Measurements from ENCODE around the gene FUCA1. TPM values are rescaled to one million over a fixed set of nuclear protein-coding genes. Genes with fewer than 3 reads are reported as not detected.

The FUCA1 gene
- total and polyA plus RNA-seq, 10 of the 15 experiments (the other 5 are each of a cell fraction or from before 2014, with no cell fraction given): 33.3 to 117 (median 52.6) TPM

DNA sequence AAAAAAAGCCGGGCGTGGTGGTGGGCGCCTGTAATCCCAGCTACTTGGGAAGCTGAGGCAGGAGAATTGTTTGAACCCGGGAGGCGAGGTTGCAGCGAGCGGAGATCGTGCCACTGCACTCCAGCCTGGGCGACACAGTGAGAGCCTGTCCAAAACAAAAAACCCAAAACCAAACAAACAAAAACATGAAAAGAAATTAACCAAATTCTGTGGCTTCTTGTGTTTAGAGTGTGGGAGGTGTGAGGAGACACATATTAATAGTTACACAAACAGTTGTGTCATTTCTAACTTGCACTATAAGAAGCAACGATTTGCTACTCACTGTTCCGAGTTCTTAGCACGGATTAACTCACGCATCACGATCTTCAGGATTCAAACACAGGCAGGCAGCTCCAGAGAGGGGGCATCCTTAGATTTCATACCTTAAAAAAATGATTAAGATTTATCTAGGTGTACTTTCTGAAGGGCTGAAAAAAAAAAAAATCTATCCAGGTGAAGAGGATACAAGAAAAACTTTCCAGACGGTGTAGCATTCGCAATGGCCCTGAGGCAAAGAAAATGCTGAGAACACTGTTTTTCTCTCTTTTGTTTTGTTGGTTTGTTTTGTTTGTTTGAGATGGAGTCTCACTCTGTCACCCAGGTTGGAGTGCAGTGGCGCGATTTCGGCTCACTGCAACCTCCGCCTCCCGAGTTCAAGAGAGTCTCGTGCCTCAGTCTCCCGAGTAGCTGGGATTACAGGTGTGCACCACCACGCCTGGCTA lies 42.1 kb downstream of the FUCA1 start (continued):
- 0 out of 2 replicates have a peak, but pooled peaks have one; percentile 14 for TF ChIP-seq PAX5 (IDR thresholded peaks at IDR 0.05; ENCODE audit: borderline replicate concordance, low read depth, low read length)
- TF ChIP-seq ZNF274 (IDR thresholded peaks at IDR 0.05; ENCODE audit: insufficient read depth, insufficient read length): no peak
- TF ChIP-seq, protein P1, sequence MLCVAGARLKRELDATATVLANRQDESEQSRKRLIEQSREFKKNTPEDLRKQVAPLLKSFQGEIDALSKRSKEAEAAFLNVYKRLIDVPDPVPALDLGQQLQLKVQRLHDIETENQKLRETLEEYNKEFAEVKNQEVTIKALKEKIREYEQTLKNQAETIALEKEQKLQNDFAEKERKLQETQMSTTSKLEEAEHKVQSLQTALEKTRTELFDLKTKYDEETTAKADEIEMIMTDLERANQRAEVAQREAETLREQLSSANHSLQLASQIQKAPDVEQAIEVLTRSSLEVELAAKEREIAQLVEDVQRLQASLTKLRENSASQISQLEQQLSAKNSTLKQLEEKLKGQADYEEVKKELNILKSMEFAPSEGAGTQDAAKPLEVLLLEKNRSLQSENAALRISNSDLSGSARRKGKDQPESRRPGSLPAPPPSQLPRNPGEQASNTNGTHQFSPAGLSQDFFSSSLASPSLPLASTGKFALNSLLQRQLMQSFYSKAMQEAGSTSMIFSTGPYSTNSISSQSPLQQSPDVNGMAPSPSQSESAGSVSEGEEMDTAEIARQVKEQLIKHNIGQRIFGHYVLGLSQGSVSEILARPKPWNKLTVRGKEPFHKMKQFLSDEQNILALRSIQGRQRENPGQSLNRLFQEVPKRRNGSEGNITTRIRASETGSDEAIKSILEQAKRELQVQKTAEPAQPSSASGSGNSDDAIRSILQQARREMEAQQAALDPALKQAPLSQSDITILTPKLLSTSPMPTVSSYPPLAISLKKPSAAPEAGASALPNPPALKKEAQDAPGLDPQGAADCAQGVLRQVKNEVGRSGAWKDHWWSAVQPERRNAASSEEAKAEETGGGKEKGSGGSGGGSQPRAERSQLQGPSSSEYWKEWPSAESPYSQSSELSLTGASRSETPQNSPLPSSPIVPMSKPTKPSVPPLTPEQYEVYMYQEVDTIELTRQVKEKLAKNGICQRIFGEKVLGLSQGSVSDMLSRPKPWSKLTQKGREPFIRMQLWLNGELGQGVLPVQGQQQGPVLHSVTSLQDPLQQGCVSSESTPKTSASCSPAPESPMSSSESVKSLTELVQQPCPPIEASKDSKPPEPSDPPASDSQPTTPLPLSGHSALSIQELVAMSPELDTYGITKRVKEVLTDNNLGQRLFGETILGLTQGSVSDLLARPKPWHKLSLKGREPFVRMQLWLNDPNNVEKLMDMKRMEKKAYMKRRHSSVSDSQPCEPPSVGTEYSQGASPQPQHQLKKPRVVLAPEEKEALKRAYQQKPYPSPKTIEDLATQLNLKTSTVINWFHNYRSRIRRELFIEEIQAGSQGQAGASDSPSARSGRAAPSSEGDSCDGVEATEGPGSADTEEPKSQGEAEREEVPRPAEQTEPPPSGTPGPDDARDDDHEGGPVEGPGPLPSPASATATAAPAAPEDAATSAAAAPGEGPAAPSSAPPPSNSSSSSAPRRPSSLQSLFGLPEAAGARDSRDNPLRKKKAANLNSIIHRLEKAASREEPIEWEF (IDR thresholded peaks at IDR 0.05; ENCODE audit: insufficient replicate concordance, low read depth, low read length): no peak
- TF ChIP-seq, protein P2, sequence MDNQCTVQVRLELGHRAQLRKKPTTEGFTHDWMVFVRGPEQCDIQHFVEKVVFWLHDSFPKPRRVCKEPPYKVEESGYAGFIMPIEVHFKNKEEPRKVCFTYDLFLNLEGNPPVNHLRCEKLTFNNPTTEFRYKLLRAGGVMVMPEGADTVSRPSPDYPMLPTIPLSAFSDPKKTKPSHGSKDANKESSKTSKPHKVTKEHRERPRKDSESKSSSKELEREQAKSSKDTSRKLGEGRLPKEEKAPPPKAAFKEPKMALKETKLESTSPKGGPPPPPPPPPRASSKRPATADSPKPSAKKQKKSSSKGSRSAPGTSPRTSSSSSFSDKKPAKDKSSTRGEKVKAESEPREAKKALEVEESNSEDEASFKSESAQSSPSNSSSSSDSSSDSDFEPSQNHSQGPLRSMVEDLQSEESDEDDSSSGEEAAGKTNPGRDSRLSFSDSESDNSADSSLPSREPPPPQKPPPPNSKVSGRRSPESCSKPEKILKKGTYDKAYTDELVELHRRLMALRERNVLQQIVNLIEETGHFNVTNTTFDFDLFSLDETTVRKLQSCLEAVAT (IDR thresholded peaks at IDR 0.05): peak; percentile 78
- no peak for TF ChIP-seq SP1 (IDR thresholded peaks at IDR 0.05; ENCODE audit: low read depth, low read length)
- TF ChIP-seq TAF1 (IDR thresholded peaks at IDR 0.05; ENCODE audit: borderline replicate concordance, low read depth, low read length): peak; percentile 47; the same call in 1 of the 2 replicates
- no peak for TF ChIP-seq NR2C1 (IDR thresholded peaks at IDR 0.05)
- TF ChIP-seq, protein P3, sequence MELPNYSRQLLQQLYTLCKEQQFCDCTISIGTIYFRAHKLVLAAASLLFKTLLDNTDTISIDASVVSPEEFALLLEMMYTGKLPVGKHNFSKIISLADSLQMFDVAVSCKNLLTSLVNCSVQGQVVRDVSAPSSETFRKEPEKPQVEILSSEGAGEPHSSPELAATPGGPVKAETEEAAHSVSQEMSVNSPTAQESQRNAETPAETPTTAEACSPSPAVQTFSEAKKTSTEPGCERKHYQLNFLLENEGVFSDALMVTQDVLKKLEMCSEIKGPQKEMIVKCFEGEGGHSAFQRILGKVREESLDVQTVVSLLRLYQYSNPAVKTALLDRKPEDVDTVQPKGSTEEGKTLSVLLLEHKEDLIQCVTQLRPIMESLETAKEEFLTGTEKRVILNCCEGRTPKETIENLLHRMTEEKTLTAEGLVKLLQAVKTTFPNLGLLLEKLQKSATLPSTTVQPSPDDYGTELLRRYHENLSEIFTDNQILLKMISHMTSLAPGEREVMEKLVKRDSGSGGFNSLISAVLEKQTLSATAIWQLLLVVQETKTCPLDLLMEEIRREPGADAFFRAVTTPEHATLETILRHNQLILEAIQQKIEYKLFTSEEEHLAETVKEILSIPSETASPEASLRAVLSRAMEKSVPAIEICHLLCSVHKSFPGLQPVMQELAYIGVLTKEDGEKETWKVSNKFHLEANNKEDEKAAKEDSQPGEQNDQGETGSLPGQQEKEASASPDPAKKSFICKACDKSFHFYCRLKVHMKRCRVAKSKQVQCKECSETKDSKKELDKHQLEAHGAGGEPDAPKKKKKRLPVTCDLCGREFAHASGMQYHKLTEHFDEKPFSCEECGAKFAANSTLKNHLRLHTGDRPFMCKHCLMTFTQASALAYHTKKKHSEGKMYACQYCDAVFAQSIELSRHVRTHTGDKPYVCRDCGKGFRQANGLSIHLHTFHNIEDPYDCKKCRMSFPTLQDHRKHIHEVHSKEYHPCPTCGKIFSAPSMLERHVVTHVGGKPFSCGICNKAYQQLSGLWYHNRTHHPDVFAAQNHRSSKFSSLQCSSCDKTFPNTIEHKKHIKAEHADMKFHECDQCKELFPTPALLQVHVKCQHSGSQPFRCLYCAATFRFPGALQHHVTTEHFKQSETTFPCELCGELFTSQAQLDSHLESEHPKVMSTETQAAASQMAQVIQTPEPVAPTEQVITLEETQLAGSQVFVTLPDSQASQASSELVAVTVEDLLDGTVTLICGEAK (IDR thresholded peaks at IDR 0.05; ENCODE audit: borderline replicate concordance): peak; percentile 34; the same call in 1 of the 2 replicates
- TF ChIP-seq ZNF24 (IDR thresholded peaks at IDR 0.05): no peak
- no peak for TF ChIP-seq ZNF207 (IDR thresholded peaks at IDR 0.05; ENCODE audit: borderline replicate concordance)
- TF ChIP-seq TCF7 (IDR thresholded peaks at IDR 0.05; ENCODE audit: borderline replicate concordance): peak; percentile 26; the same call in 1 of the 2 replicates
- no peak for TF ChIP-seq FOS (IDR thresholded peaks at IDR 0.05; ENCODE audit: borderline replicate concordance, extremely low read depth, insufficient read length)
- no peak for TF ChIP-seq POLR2A (IDR thresholded peaks at IDR 0.05; ENCODE audit: low read depth, low read length)
- TF ChIP-seq LARP7 (IDR thresholded peaks at IDR 0.05): no peak
- TF ChIP-seq IRF4 (IDR thresholded peaks at IDR 0.05; ENCODE audit: low read depth, low read length): no peak
- TF ChIP-seq, protein P4, sequence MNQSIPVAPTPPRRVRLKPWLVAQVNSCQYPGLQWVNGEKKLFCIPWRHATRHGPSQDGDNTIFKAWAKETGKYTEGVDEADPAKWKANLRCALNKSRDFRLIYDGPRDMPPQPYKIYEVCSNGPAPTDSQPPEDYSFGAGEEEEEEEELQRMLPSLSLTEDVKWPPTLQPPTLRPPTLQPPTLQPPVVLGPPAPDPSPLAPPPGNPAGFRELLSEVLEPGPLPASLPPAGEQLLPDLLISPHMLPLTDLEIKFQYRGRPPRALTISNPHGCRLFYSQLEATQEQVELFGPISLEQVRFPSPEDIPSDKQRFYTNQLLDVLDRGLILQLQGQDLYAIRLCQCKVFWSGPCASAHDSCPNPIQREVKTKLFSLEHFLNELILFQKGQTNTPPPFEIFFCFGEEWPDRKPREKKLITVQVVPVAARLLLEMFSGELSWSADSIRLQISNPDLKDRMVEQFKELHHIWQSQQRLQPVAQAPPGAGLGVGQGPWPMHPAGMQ (IDR thresholded peaks at IDR 0.05; ENCODE audit: borderline replicate concordance): no peak
